GM18868 (cell line): ENCODE results near the gene MT1F.
A peak's percentile ranks its signal among the peaks of the same experiment; 100 is the strongest.

ENCODE experiments used
- ATAC-seq: cut with Tn5 transposase; IDR thresholded peaks from one replicate; pipeline ENCODE4 v1.9.1; 2021; ENCODE audit warnings: mild to moderate bottlenecking, moderate library complexity; ENCODE audit not compliant: unreplicated experiment

Gene MT1F

DNA sequence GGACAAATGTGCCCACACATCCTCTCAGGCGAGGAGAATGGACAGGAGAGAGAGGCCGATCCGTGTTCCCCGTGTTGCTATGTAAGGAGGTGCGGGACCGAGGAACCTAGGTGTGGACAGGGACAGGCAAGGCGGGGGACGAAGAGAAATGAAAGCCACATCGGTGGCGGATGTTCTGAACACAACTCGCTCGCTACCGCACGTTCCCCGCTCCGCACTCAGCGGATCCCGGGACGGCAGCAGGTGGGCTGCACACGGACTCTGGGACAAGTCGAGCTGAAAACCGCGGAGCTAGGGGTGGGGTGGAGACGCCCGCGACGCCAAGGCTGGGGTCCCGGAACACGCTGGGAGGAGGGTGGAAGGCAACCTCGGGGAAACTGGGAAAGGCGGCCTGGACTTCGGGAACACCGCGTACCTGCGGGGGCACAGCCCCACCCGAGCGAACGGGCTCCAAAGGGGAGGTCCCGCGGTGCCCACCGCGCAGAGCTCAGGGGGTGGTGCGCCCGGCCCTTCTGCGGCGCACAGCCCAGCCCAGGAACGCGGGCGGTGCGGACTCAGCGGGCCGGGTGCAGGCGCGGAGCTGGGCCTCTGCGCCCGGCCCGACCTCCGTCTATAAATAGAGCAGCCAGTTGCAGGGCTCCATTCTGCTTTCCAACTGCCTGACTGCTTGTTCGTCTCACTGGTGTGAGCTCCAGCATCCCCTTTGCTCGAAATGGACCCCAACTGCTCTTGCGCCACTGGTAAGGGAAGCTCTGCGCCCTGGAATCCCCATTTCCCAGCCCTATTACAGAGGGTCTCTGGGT is 32.4 kb upstream of the MT1F start, which contains the start of gene MT1E:
Gene MT1E, plus strand, starts transcription at position 642 of the 803 bp plus-strand sequence. Its CDS starts 71 bp downstream, at position 713.
- no peak for ATAC-seq

- ATAC-seq = no peak
These were observed 31.7 kb upstream of the MT1F start for GRCh38 chr16:56625943-56626654.

DNA sequence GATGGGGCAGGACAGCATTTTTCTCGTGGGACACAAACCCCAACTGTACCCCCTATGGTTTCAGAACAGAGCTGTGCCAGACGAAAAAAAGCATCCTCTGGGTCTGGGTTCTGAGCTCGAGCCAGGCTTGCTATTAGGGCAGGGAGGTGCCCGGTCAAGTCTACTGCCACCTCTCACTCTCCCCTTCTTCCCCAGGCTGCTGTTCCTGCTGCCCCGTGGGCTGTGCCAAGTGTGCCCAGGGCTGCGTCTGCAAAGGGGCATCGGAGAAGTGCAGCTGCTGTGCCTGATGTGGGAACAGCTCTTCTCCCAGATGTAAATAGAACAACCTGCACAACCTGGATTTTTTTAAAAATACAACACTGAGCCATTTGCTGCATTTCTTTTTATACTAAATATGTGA is 31.1 kb upstream of the MT1F start:
- ATAC-seq = no peak

GRCh38 chr16:56628486-56629350 is 29.0 kb upstream of the MT1F start:
- no peak for ATAC-seq

GRCh38 chr16:56629531-56629930 is 28.2 kb upstream of the MT1F start:
- ATAC-seq = peak; percentile 33

- peak; percentile 93 for ATAC-seq
These were observed 27.6 kb upstream of the MT1F start for GRCh38 chr16:56630134-56630533.

DNA sequence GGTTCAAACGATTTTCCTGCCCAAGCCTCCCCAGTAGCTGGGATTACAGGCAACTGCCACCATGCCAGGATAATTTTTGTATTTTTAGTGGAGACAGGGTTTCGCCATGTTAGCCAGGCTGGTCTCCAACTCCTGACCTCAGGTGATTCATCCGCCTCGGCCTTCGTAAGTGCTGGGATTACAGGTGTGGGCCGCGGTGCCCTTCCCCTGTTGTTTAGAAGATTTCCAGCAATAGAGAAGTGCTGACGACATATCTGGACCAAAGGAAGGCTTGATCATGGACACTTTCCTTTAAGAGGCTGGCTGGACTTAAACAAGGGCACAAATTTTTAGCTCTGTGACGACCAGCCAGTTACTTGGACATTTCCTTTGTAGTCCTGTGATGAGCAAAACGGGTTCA is 26.6 kb upstream of the MT1F start:
- ATAC-seq = no peak

- no peak for ATAC-seq
These were observed 26.0 kb upstream of the MT1F start for GRCh38 chr16:56631832-56632155.

GRCh38 chr16:56632156-56632847 is 25.5 kb upstream of the MT1F start, which contains the start of gene MT1M:
Gene MT1M (plus strand): TSS chr16:56632659. CDS start chr16:56632732, 73 bp downstream.
- no peak for ATAC-seq

GRCh38 chr16:56632848-56633365 is 24.9 kb upstream of the MT1F start:
- no peak for ATAC-seq

- ATAC-seq = no peak
These were observed 24.2 kb upstream of the MT1F start for GRCh38 chr16:56633535-56633934.

- ATAC-seq = no peak
These were observed 22.9 kb upstream of the MT1F start for GRCh38 chr16:56634715-56635440.

DNA sequence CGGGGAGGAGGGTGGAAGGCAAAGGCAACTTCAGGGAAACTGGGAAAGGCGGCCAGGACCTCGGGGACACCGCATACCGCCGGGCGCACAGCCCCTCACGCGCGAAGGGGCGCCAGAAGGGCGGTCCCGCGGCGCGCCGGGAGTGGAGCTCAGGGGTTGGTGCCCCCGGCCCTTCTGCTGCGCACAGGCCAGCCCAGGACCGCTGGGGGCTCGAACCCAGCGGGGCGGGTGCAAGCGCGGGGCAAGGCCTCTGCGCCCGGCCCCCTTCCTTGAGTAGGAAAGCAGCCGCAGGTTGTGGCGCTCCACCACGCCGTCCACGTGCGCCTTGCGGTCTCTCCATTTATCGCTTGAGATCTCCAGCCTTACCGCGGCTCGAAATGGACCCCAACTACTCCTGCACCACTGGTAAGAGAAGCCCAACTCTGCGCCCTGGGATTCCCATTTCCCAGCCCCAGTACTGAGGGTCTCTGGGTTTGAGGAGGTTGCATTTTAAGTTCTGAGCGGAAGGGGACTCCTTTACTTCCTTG is 22.3 kb upstream of the MT1F start:
- ATAC-seq = no peak

GRCh38 chr16:56636616-56637413 is 20.9 kb upstream of the MT1F start:
- no peak for ATAC-seq

GRCh38 chr16:56637814-56638750 is 19.7 kb upstream of the MT1F start, which contains the start of gene MT1A:
Gene MT1A (plus strand): TSS chr16:56638666. CDS start chr16:56638739, 73 bp downstream.
- no peak for ATAC-seq

GRCh38 chr16:56639045-56639444 is 18.7 kb upstream of the MT1F start:
- ATAC-seq = no peak

- ATAC-seq = no peak
These were observed 17.7 kb upstream of the MT1F start for GRCh38 chr16:56640076-56640475.

GRCh38 chr16:56641166-56641565 is 16.6 kb upstream of the MT1F start:
- no peak for ATAC-seq
